Astrocyte (in vitro differentiated cells and primary cell): ENCODE measurements around the gene BACH2. TPM values are rescaled to one million over a fixed set of nuclear protein-coding genes. Genes with fewer than 3 reads are reported as not detected.
A peak's percentile ranks its signal among the peaks of the same experiment; 100 is the strongest.

Source experiments
- DNase-seq: peaks from one replicate; pipeline ENCODE4 v3.0.0-alpha.2; 2010; ENCODE audit warnings: low read depth
- FAIRE-seq: peaks from 2 replicates; lab custom pipeline; 2011; peaks lifted over from hg19 to GRCh38; lab: Jason Lieb, UNC
- H2AFZ ChIP-seq: 2 replicates; pipeline ENCODE4 v1.6.0; 2012; ENCODE audit warnings: low read depth, low read length, inconsistent platforms
- H3K27ac ChIP-seq: 2 replicates; pipeline ENCODE4 v1.5.1; 2011; ENCODE audit warnings: low read depth, low read length, inconsistent platforms
- H3K27me3 ChIP-seq: 2 replicates; pipeline ENCODE4 v1.6.0; 2011; ENCODE audit warnings: low read length, inconsistent platforms; ENCODE audit not compliant: insufficient read depth
- H3K36me3 ChIP-seq: 2 replicates; pipeline ENCODE4 v1.5.1; 2011; ENCODE audit warnings: low read length, inconsistent platforms; ENCODE audit not compliant: insufficient read depth
- H3K4me1 ChIP-seq: 2 replicates; pipeline ENCODE4 v1.5.1; 2011; ENCODE audit warnings: low read length, inconsistent platforms; ENCODE audit not compliant: insufficient read depth
- H3K4me2 ChIP-seq: 2 replicates; pipeline ENCODE4 v1.6.0; 2012; ENCODE audit warnings: low read length, inconsistent platforms
- H3K4me3 ChIP-seq: 2 replicates; pipeline ENCODE4 v1.5.1; 2011; ENCODE audit warnings: low read depth, mild to moderate bottlenecking, low read length, inconsistent platforms; ENCODE audit not compliant: insufficient read depth
- H3K79me2 ChIP-seq: 2 replicates; pipeline ENCODE4 v1.6.0; 2012; ENCODE audit warnings: mild to moderate bottlenecking, low read length, inconsistent platforms; ENCODE audit not compliant: insufficient read depth
- H3K9ac ChIP-seq: 2 replicates; pipeline ENCODE4 v1.6.0; 2012; ENCODE audit warnings: mild to moderate bottlenecking, low read length, inconsistent platforms
- H3K9me3 ChIP-seq: 2 replicates; pipeline ENCODE4 v1.5.1; 2012; ENCODE audit warnings: low read depth, mild to moderate bottlenecking, low read length, inconsistent platforms; ENCODE audit not compliant: insufficient read depth
- H4K20me1 ChIP-seq: 2 replicates; pipeline ENCODE4 v1.6.0; 2012; ENCODE audit warnings: low read length, inconsistent platforms; ENCODE audit not compliant: insufficient read depth
- H3K27ac Mint-ChIP-seq: one replicate; pipeline ENCODE4 v1.8.0; 2021; ENCODE audit warnings: mild to moderate bottlenecking, mixed read lengths; ENCODE audit not compliant: unreplicated experiment
- H3K27me3 Mint-ChIP-seq: one replicate; pipeline ENCODE4 v1.8.0; 2021; ENCODE audit warnings: low read depth, mixed read lengths; ENCODE audit not compliant: unreplicated experiment
- H3K36me3 Mint-ChIP-seq: one replicate; pipeline ENCODE4 v1.8.0; 2021; ENCODE audit warnings: low read depth, mixed read lengths; ENCODE audit not compliant: unreplicated experiment
- H3K4me1 Mint-ChIP-seq: one replicate; pipeline ENCODE4 v1.8.0; 2021; ENCODE audit warnings: low read depth, mixed read lengths; ENCODE audit not compliant: unreplicated experiment
- H3K4me3 Mint-ChIP-seq: one replicate; pipeline ENCODE4 v1.8.0; 2021; ENCODE audit warnings: mild to moderate bottlenecking, moderate library complexity, mixed read lengths; ENCODE audit not compliant: unreplicated experiment
- H3K9me3 Mint-ChIP-seq: one replicate; pipeline ENCODE4 v1.8.0; 2021; ENCODE audit warnings: mild to moderate bottlenecking, mixed read lengths; ENCODE audit not compliant: unreplicated experiment
- CTCF ChIP-seq: IDR thresholded peaks from 2 replicates; pipeline ENCODE4 v1.5.1; 2011; ENCODE audit warnings: low read depth, mild to moderate bottlenecking, inconsistent platforms, low read length, moderate library complexity; ENCODE audit not compliant: insufficient read depth
- EZH2 ChIP-seq: IDR thresholded peaks from 2 replicates; pipeline ENCODE4 v1.6.1; 2012; ENCODE audit warnings: mild to moderate bottlenecking, low read length, inconsistent platforms; ENCODE audit not compliant: insufficient read depth
- total RNA-seq: library from RNA; stranded (reverse); gene quantifications from 2 replicates; pipeline ENCODE4 v1.2.1, GENCODE V29; 2021

Gene BACH2
- total RNA-seq, 1 donor from 2014 or later: 17.5 TPM

DNA sequence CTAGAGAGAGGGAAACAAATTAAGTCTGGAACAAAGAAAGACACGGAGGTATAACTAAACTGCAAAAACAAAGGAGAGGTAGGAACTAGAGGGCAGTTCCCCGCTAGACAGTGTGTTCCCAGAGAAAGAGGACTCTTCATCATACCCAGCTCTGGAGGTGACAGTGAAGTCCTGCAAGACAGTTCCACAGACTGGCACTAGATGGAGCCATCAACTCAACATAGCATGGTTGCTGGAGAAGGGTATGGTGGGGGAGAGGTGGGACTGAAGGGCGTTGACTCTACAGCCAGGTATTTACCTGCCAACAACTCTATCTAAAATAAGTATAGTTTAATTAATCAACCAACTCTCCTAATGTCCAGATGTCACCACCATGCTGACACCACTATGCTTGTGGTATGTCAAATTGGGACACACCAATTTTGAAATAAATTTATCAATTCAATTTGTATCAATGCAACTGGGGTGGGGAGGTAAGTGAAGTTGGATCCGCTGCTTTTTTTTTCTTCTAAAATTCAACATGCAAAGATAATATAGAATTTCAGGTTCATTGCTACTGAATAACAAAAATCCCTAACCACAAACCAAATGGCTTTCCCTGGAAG, 9.7 kb downstream of the BACH2 start:
- H3K4me1 Mint-ChIP-seq: peaks cover 49% of the 10 kb centered on the region
- peaks cover 3% of the 10 kb centered on the region for H3K9me3 ChIP-seq
- FAIRE-seq: no peak

GRCh38 chr6:90285611-90286381, 10.8 kb downstream of the BACH2 start:
- no peaks in the 10 kb centered on the region for H3K36me3 ChIP-seq
- H3K27me3 Mint-ChIP-seq: no peaks in the 10 kb centered on the region
- H3K9ac ChIP-seq: peak overlapping the region; percentile 73
- H3K4me3 Mint-ChIP-seq: peak overlapping the region; percentile 31
- peaks cover 44% of the 10 kb centered on the region for H3K4me1 Mint-ChIP-seq
- H3K27me3 ChIP-seq: no peaks in the 10 kb centered on the region
- peaks cover 24% of the 10 kb centered on the region for H3K4me1 ChIP-seq
- FAIRE-seq (peak; percentile 5), DNase-seq (peak; percentile 95)
- peaks cover 3% of the 10 kb centered on the region for H3K9me3 ChIP-seq
- no peaks in the 10 kb centered on the region for H3K79me2 ChIP-seq
- H3K27ac ChIP-seq: peak overlapping the region; percentile 92
- no peaks in the 10 kb centered on the region for H3K36me3 Mint-ChIP-seq
- peak overlapping the region; percentile 89 for H3K27ac Mint-ChIP-seq
- H2AFZ ChIP-seq: no peak overlapping the region
- H3K9me3 Mint-ChIP-seq: no peaks in the 10 kb centered on the region
- H4K20me1 ChIP-seq: no peaks in the 10 kb centered on the region
- peak overlapping the region; percentile 39 for H3K4me3 ChIP-seq
- TF ChIP-seq EZH2 (no peak), CTCF (no peak)
- H3K4me2 ChIP-seq: peak overlapping the region; percentile 82

More for the DNA sequence above, 9.7 kb downstream of the BACH2 start:
- Histone ChIP-seq H3K4me2 (no peak overlapping the region), H2AFZ (no peak overlapping the region), H3K27me3 (no peaks in the 10 kb centered on the region), H3K9ac (no peak overlapping the region), H3K4me3 (no peak overlapping the region), H4K20me1 (no peaks in the 10 kb centered on the region), H3K36me3 (no peaks in the 10 kb centered on the region), H3K79me2 (peaks cover 1% of the 10 kb centered on the region), H3K4me1 (peaks cover 27% of the 10 kb centered on the region), H3K27ac (no peak overlapping the region)
- TF ChIP-seq CTCF (peak; percentile 54), EZH2 (no peak)
- H3K9me3 Mint-ChIP-seq: no peaks in the 10 kb centered on the region
- no peak overlapping the region for H3K4me3 Mint-ChIP-seq
- H3K27me3 Mint-ChIP-seq: no peaks in the 10 kb centered on the region
- peak overlapping the region; percentile 85 for H3K27ac Mint-ChIP-seq
- DNase-seq: no peak
- no peaks in the 10 kb centered on the region for H3K36me3 Mint-ChIP-seq

DNA sequence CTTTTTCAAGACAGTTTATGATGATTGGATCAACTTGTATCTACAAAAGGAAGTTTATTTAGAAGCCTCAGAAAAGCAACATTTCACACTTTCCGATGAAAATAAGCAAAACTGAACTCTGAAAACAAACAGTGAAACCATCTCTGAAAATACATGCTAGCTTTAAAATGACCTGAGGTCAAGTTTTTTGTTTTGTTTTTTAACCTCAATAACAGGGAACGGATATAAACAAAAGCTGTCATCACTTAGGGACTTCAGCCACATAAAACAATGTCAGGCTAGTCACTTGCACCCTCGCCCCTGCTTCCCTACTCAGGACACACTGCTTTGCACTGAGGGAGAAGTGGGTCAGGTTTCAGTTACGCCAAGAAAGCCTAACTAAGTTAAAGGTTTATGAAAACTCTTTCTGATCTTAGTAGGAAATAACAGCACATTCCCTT, 11.6 kb downstream of the BACH2 start:
- Histone ChIP-seq H3K4me1 (peaks cover 22% of the 10 kb centered on the region), H3K9me3 (peaks cover 3% of the 10 kb centered on the region), H3K27me3 (no peaks in the 10 kb centered on the region), H3K27ac (peak overlapping the region; percentile 92), H3K4me2 (peak overlapping the region; percentile 82), H3K9ac (peak overlapping the region; percentile 73), H4K20me1 (no peaks in the 10 kb centered on the region), H3K79me2 (peaks cover 5% of the 10 kb centered on the region), H2AFZ (no peak overlapping the region), H3K4me3 (peak overlapping the region; percentile 39), H3K36me3 (no peaks in the 10 kb centered on the region)
- Mint-ChIP-seq H3K27ac (peak overlapping the region; percentile 89), H3K4me3 (peak overlapping the region; percentile 23), H3K9me3 (no peaks in the 10 kb centered on the region), H3K36me3 (no peaks in the 10 kb centered on the region), H3K27me3 (no peaks in the 10 kb centered on the region), H3K4me1 (peaks cover 41% of the 10 kb centered on the region)
- DNase-seq (no peak), FAIRE-seq (no peak)
- TF ChIP-seq EZH2 (no peak), CTCF (no peak)
